Measurements from ENCODE around the gene CCDC71L.

DNA sequence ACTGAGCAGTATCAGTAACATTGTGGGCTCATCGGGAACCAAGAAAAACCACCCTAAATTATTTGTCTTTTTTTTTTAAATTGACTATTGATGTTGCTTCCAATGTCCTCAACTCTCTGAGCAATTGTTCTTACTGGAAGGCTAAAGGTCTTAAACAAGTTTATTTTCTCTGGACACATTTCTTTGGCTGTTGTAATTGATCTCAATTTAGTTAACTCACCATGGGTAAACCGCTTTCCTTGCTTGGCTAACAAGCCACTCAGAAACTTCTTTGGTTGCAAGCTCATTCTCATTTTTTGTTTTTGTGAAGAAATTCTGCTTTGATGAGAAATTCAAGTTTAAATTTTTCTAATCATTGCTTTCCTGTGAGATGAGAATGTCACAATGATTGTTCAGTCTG, 25.5 kb downstream of the CCDC71L start:
- TF ChIP-seq, protein P1, sequence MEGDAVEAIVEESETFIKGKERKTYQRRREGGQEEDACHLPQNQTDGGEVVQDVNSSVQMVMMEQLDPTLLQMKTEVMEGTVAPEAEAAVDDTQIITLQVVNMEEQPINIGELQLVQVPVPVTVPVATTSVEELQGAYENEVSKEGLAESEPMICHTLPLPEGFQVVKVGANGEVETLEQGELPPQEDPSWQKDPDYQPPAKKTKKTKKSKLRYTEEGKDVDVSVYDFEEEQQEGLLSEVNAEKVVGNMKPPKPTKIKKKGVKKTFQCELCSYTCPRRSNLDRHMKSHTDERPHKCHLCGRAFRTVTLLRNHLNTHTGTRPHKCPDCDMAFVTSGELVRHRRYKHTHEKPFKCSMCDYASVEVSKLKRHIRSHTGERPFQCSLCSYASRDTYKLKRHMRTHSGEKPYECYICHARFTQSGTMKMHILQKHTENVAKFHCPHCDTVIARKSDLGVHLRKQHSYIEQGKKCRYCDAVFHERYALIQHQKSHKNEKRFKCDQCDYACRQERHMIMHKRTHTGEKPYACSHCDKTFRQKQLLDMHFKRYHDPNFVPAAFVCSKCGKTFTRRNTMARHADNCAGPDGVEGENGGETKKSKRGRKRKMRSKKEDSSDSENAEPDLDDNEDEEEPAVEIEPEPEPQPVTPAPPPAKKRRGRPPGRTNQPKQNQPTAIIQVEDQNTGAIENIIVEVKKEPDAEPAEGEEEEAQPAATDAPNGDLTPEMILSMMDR (IDR thresholded peaks at IDR 0.05) = no peak
- TF ChIP-seq EZH2 (IDR thresholded peaks at IDR 0.05; ENCODE audit: borderline replicate concordance, insufficient read depth, low read depth, low read length, poor library complexity, severe bottlenecking) = no peak
